Liver (tissue), 9 donors: ENCODE results near the gene JCAD. TPM values are rescaled to one million over a fixed set of nuclear protein-coding genes. Genes with fewer than 3 reads are reported as not detected.

Source experiments
- DNase-seq: peaks from one replicate; pipeline ENCODE4 v3.0.0-alpha.2; 2017; ENCODE audit warnings: low spot score
- H3K27ac ChIP-seq, 2 donors: one replicate each; pipeline ENCODE4 v1.7.0; 2013; ENCODE audit warnings: inconsistent platforms in 2 of 2, low read length in 2 of 2, control low read depth in 1 of 2, low read depth in 1 of 2, mild to moderate bottlenecking in 1 of 2
- H3K27me3 ChIP-seq, 4 donors: one replicate each; pipeline versions ENCODE4 v1.6.1 to v1.7.0; 2013; ENCODE audit warnings: low read length in 3 of 4, inconsistent platforms in 1 of 4, mild to moderate bottlenecking in 1 of 4, moderate library complexity in 1 of 4; ENCODE audit not compliant: control insufficient read depth in 4 of 4, insufficient read depth in 4 of 4
- H3K36me3 ChIP-seq, 4 donors: one replicate each; pipeline versions ENCODE4 v1.6.1 to v1.7.0; 2013; ENCODE audit warnings: low read length in 3 of 4, mild to moderate bottlenecking in 3 of 4, low read depth in 1 of 4, moderate library complexity in 1 of 4; ENCODE audit not compliant: control insufficient read depth in 4 of 4, insufficient read depth in 3 of 4
- H3K4me1 ChIP-seq, 4 donors: one replicate each; pipeline versions ENCODE4 v1.6.1 to v1.7.0; 2013; ENCODE audit warnings: low read length in 3 of 4, mild to moderate bottlenecking in 3 of 4, moderate library complexity in 1 of 4; ENCODE audit not compliant: control insufficient read depth in 4 of 4, insufficient read depth in 4 of 4
- H3K4me3 ChIP-seq, 3 donors: one replicate each; pipeline versions ENCODE4 v1.6.1 to v1.7.0; 2013; ENCODE audit warnings: low read length in 3 of 3, control low read depth in 1 of 3, low read depth in 1 of 3, mild to moderate bottlenecking in 1 of 3
- H3K9ac ChIP-seq, 2 donors: one replicate each; pipeline ENCODE4 v1.7.0; 2013; ENCODE audit warnings: low read length in 2 of 2, mild to moderate bottlenecking in 2 of 2, moderate library complexity in 2 of 2, control low read depth in 1 of 2, low read depth in 1 of 2
- H3K9me3 ChIP-seq, 4 donors: one replicate each; pipeline versions ENCODE4 v1.6.1 to v1.7.0; 2013; ENCODE audit warnings: low read length in 3 of 4; ENCODE audit not compliant: control insufficient read depth in 4 of 4
- EGR1 ChIP-seq, 2 donors: IDR thresholded peaks; 2 replicates each; pipeline ENCODE4 v1.6.1; 2016 to 2018; ENCODE audit warnings: antibody characterized with exemption in 2 of 2, low read depth in 2 of 2
- FOXA1 ChIP-seq: IDR thresholded peaks from 2 replicates; pipeline ENCODE4 v1.6.1; 2016; ENCODE audit warnings: antibody characterized with exemption
- GABPA ChIP-seq, 2 donors: IDR thresholded peaks in 1 of 2; conservative IDR thresholded peaks in 1 of 2; 2 replicates each; pipeline ENCODE4 v1.6.1; 2016; ENCODE audit warnings: antibody characterized with exemption in 2 of 2, mild to moderate bottlenecking in 1 of 2, moderate library complexity in 1 of 2
- HNF4A ChIP-seq, 2 donors: conservative IDR thresholded peaks; 2 replicates each; pipeline ENCODE4 v1.6.1; 2016; ENCODE audit warnings: antibody characterized with exemption in 2 of 2, mild to moderate bottlenecking in 2 of 2
- HNF4G ChIP-seq: IDR thresholded peaks from 2 replicates; pipeline ENCODE4 v1.6.1; 2016; ENCODE audit warnings: antibody characterized with exemption
- JUND ChIP-seq, 2 donors: IDR thresholded peaks; 2 replicates each; pipeline ENCODE4 v1.6.1; 2016; ENCODE audit warnings: antibody characterized with exemption in 2 of 2
- NR2F2 ChIP-seq: IDR thresholded peaks from 2 replicates; pipeline ENCODE4 v1.6.1; 2016; ENCODE audit warnings: antibody characterized with exemption
- RAD21 ChIP-seq, 2 donors: IDR thresholded peaks; 2 replicates each; pipeline ENCODE4 v1.6.1; 2016; ENCODE audit warnings: antibody characterized with exemption in 2 of 2, mild to moderate bottlenecking in 2 of 2
- RXRA ChIP-seq, 2 donors: IDR thresholded peaks; 2 replicates each; pipeline ENCODE4 v1.6.1; 2017 to 2018; ENCODE audit warnings: antibody characterized with exemption in 2 of 2, mild to moderate bottlenecking in 1 of 2
- TAF1 ChIP-seq: conservative IDR thresholded peaks from 2 replicates; pipeline ENCODE4 v1.6.1; 2016; ENCODE audit warnings: antibody characterized with exemption, mild to moderate bottlenecking
- YY1 ChIP-seq: IDR thresholded peaks from 2 replicates; pipeline ENCODE4 v1.6.1; 2016; ENCODE audit warnings: antibody characterized with exemption, mild to moderate bottlenecking
- WGBS: extraction: QIAGEN DNeasy Blood & Tissue Kit; methylation state at CpG from one replicate; pipeline ENCODE4 v1.1.7; 2013; 5-methylcytosine and 5-hydroxymethylcytosine counted together
- polyA plus RNA-seq, 2 donors: library from polyadenylated mRNA; stranded (reverse) in 1 of 2; unstranded in 1 of 2; fragments of 200-250 nt in 1 of 2; fragments of >200 nt in 1 of 2; fragmentation: Nextera tagmentation in 1 of 2; extraction: Ambion mirVana in 1 of 2; gene quantifications; one replicate each; pipeline versions ENCODE4 v1.2.1 to v1.2.3, GENCODE V29; 2013 to 2015
- total RNA-seq, 2 donors: library from RNA; depleted of rRNA; stranded (reverse); fragments of >200 nt; gene quantifications; one replicate each; pipeline ENCODE4 v1.2.3, GENCODE V29; 2014
- TF ChIP-seq, protein P1 (sequence below): IDR thresholded peaks from 2 replicates; pipeline ENCODE4 v1.6.1; 2016; ENCODE audit warnings: antibody characterized with exemption
- TF ChIP-seq, protein P2 (sequence below): IDR thresholded peaks from 2 replicates; pipeline ENCODE4 v1.6.1; 2016; ENCODE audit warnings: antibody characterized with exemption
- TF ChIP-seq, protein P3 (sequence below): fragments of 150-350 bp; IDR thresholded peaks from 2 replicates; pipeline ENCODE4 v1.5.1; 2017; ENCODE audit warnings: improper control_type of control experiment, low read depth, low read length; ENCODE audit not compliant: missing input control
- TF ChIP-seq, protein P4 (sequence below): IDR thresholded peaks from 2 replicates; pipeline ENCODE4 v1.6.1; 2016; ENCODE audit warnings: antibody characterized with exemption
- TF ChIP-seq, protein P5 (sequence below): IDR thresholded peaks from 2 replicates; pipeline ENCODE4 v1.6.1; 2016; ENCODE audit warnings: antibody characterized with exemption, mild to moderate bottlenecking
- donor health status: healthy.
- donor health status: healthy.
- donor health status: healthy.
- donor health status: healthy.
- donor health status: healthy.

JCAD gene
- total and polyA plus RNA-seq, 4 donors: 0.77 to 3.2 (median 1.1) TPM

DNA sequence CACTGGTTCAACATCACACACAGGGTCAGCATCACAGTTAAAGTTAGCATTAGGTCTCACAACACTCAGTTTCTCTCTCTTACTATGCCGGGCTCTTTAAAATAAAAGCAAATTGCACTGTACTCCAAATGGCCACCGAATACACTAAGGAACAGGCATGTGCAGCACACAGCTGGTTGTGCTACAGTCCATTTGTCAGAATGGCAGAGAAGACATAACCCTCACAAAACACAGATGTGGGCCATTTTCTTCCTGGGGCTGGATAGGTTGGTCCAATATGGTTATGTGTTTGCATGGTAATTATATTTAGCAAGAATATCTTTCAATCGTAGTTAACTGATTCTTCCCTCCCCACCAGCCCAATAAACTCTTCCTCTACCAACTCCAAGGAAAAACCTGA, 9.0 kb downstream of the JCAD start:
- DNase-seq: no peak
- no peak for TF ChIP-seq EGR1 (IDR thresholded peaks at IDR 0.05; ENCODE audit: low read depth in 2 of 2)
- TF ChIP-seq HNF4G: no peak
- TF ChIP-seq, protein P1, sequence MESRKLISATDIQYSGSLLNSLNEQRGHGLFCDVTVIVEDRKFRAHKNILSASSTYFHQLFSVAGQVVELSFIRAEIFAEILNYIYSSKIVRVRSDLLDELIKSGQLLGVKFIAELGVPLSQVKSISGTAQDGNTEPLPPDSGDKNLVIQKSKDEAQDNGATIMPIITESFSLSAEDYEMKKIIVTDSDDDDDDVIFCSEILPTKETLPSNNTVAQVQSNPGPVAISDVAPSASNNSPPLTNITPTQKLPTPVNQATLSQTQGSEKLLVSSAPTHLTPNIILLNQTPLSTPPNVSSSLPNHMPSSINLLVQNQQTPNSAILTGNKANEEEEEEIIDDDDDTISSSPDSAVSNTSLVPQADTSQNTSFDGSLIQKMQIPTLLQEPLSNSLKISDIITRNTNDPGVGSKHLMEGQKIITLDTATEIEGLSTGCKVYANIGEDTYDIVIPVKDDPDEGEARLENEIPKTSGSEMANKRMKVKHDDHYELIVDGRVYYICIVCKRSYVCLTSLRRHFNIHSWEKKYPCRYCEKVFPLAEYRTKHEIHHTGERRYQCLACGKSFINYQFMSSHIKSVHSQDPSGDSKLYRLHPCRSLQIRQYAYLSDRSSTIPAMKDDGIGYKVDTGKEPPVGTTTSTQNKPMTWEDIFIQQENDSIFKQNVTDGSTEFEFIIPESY: no peak
- no peak for TF ChIP-seq YY1
- TF ChIP-seq FOXA1: no peak
- TF ChIP-seq, protein P2, sequence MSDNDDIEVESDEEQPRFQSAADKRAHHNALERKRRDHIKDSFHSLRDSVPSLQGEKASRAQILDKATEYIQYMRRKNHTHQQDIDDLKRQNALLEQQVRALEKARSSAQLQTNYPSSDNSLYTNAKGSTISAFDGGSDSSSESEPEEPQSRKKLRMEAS: no peak
- no peak for TF ChIP-seq GABPA (IDR thresholded peaks at IDR 0.05 in 1 of 2, conservative IDR thresholded peaks at IDR 0.05 in 1 of 2)
- TF ChIP-seq RAD21 (IDR thresholded peaks at IDR 0.05): no peak
- no peak for TF ChIP-seq JUND (IDR thresholded peaks at IDR 0.05)
- TF ChIP-seq, protein P3, sequence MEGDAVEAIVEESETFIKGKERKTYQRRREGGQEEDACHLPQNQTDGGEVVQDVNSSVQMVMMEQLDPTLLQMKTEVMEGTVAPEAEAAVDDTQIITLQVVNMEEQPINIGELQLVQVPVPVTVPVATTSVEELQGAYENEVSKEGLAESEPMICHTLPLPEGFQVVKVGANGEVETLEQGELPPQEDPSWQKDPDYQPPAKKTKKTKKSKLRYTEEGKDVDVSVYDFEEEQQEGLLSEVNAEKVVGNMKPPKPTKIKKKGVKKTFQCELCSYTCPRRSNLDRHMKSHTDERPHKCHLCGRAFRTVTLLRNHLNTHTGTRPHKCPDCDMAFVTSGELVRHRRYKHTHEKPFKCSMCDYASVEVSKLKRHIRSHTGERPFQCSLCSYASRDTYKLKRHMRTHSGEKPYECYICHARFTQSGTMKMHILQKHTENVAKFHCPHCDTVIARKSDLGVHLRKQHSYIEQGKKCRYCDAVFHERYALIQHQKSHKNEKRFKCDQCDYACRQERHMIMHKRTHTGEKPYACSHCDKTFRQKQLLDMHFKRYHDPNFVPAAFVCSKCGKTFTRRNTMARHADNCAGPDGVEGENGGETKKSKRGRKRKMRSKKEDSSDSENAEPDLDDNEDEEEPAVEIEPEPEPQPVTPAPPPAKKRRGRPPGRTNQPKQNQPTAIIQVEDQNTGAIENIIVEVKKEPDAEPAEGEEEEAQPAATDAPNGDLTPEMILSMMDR: no peak
- TF ChIP-seq, protein P4, sequence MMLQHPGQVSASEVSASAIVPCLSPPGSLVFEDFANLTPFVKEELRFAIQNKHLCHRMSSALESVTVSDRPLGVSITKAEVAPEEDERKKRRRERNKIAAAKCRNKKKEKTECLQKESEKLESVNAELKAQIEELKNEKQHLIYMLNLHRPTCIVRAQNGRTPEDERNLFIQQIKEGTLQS: no peak
- TF ChIP-seq NR2F2: no peak
- TF ChIP-seq, protein P5, sequence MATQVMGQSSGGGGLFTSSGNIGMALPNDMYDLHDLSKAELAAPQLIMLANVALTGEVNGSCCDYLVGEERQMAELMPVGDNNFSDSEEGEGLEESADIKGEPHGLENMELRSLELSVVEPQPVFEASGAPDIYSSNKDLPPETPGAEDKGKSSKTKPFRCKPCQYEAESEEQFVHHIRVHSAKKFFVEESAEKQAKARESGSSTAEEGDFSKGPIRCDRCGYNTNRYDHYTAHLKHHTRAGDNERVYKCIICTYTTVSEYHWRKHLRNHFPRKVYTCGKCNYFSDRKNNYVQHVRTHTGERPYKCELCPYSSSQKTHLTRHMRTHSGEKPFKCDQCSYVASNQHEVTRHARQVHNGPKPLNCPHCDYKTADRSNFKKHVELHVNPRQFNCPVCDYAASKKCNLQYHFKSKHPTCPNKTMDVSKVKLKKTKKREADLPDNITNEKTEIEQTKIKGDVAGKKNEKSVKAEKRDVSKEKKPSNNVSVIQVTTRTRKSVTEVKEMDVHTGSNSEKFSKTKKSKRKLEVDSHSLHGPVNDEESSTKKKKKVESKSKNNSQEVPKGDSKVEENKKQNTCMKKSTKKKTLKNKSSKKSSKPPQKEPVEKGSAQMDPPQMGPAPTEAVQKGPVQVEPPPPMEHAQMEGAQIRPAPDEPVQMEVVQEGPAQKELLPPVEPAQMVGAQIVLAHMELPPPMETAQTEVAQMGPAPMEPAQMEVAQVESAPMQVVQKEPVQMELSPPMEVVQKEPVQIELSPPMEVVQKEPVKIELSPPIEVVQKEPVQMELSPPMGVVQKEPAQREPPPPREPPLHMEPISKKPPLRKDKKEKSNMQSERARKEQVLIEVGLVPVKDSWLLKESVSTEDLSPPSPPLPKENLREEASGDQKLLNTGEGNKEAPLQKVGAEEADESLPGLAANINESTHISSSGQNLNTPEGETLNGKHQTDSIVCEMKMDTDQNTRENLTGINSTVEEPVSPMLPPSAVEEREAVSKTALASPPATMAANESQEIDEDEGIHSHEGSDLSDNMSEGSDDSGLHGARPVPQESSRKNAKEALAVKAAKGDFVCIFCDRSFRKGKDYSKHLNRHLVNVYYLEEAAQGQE: no peak
- TF ChIP-seq RXRA (IDR thresholded peaks at IDR 0.05): no peak
- TF ChIP-seq HNF4A (conservative IDR thresholded peaks at IDR 0.05): no peak
- TF ChIP-seq TAF1: no peak
- Histone ChIP-seq H3K9me3 (no peaks in the 10 kb centered on the region), H3K27me3 (peaks cover 0 to 2% (median 0%) of the 10 kb centered on the region in 4 donors), H3K4me3 (no peak overlapping the region), H3K4me1 (no peaks in the 10 kb centered on the region), H3K27ac (no peak overlapping the region), H3K36me3 (no peaks in the 10 kb centered on the region), H3K9ac (no peak overlapping the region)
- WGBS: 85% methylated on average over 3 of the region's 3 CpGs
